DOHH2 (cell line): Measurements from ENCODE around the gene SUFU.

Experiments used
- H3F3A ChIP-seq: fragments of 200-600 bp; sonication (generic), shearing (Covaris generic); 2 replicates; pipeline ENCODE4 v1.6.0; 2016; ENCODE audit warnings: antibody characterized with exemption, mild to moderate bottlenecking; ENCODE audit not compliant: control insufficient read depth, insufficient read depth
- H3K27ac ChIP-seq: fragments of 200-600 bp; sonication (generic); 2 replicates; pipeline ENCODE4 v1.5.1; 2014; ENCODE audit warnings: low read depth, mild to moderate bottlenecking, low read length, moderate library complexity
- H3K27me3 ChIP-seq: fragments of 200-600 bp; sonication (generic); 2 replicates; pipeline ENCODE4 v1.6.1; 2014; ENCODE audit warnings: mild to moderate bottlenecking, low read length, mixed read lengths; ENCODE audit not compliant: control insufficient read depth
- H3K36me3 ChIP-seq: fragments of 200-600 bp; sonication (generic); 2 replicates; pipeline ENCODE4 v1.6.1; 2014; ENCODE audit warnings: mild to moderate bottlenecking, low read length, moderate library complexity, mixed read lengths; ENCODE audit not compliant: control insufficient read depth
- H3K4me1 ChIP-seq: fragments of 200-600 bp; sonication (generic); 2 replicates; pipeline ENCODE4 v1.6.1; 2014; ENCODE audit warnings: mild to moderate bottlenecking, low read length, mixed read lengths; ENCODE audit not compliant: control insufficient read depth
- H3K4me2 ChIP-seq: fragments of 200-600 bp; sonication (generic); 2 replicates; pipeline ENCODE4 v1.6.0; 2014; ENCODE audit warnings: mild to moderate bottlenecking, low read length, moderate library complexity
- H3K4me3 ChIP-seq: fragments of 200-600 bp; sonication (generic); 2 replicates; pipeline ENCODE4 v1.5.1; 2014; ENCODE audit warnings: mild to moderate bottlenecking, low read length, mixed read lengths
- H3K79me2 ChIP-seq: fragments of 200-600 bp; sonication (generic); 2 replicates; pipeline ENCODE4 v1.6.1; 2014; ENCODE audit warnings: mild to moderate bottlenecking, low read length, mixed read lengths; ENCODE audit not compliant: control insufficient read depth
- H3K9me2 ChIP-seq: fragments of 200-600 bp; sonication (generic); replicated peaks from 2 replicates; pipeline ENCODE4 v1.6.1; 2014; ENCODE audit warnings: mild to moderate bottlenecking, low read length, mixed read lengths; ENCODE audit not compliant: control insufficient read depth
- H3K9me3 ChIP-seq: fragments of 200-600 bp; sonication (generic); 2 replicates; pipeline ENCODE4 v1.6.1; 2014; ENCODE audit warnings: antibody characterized with exemption, low read length, mixed read lengths; ENCODE audit not compliant: control insufficient read depth, insufficient read depth
- H4K20me1 ChIP-seq: fragments of 200-600 bp; sonication (generic); 2 replicates; pipeline ENCODE4 v1.6.0; 2014; ENCODE audit warnings: low read depth, mild to moderate bottlenecking, antibody characterized with exemption, low read length, moderate library complexity; ENCODE audit not compliant: control insufficient read depth, insufficient read depth
- CTCF ChIP-seq: fragments of 200-600 bp; sonication (generic); IDR thresholded peaks from one replicate; pipeline ENCODE4 v1.5.1; 2014; ENCODE audit warnings: antibody characterized with exemption, mild to moderate bottlenecking, low read depth, low read length; ENCODE audit not compliant: poor library complexity, severe bottlenecking
- EZH2phosphoT487 ChIP-seq: fragments of 200-600 bp; sonication (generic); IDR thresholded peaks from 2 replicates; pipeline ENCODE4 v1.6.1; 2017; ENCODE audit warnings: borderline replicate concordance, mild to moderate bottlenecking, antibody characterized with exemption, low read length, moderate library complexity, mixed read lengths

The SUFU gene

GRCh38 chr10:102473445-102474331 lies 30.1 kb upstream of the SUFU start:
- Histone ChIP-seq H4K20me1 (no peaks in the 10 kb centered on the region), H3K79me2 (no peaks in the 10 kb centered on the region), H3K9me3 (no peaks in the 10 kb centered on the region), H3K27me3 (no peaks in the 10 kb centered on the region), H3K4me3 (no peak overlapping the region), H3K36me3 (peaks cover 48% of the 10 kb centered on the region), H3F3A (no peaks in the 10 kb centered on the region), H3K4me1 (no peaks in the 10 kb centered on the region), H3K4me2 (no peak overlapping the region), H3K9me2 (no peaks in the 10 kb centered on the region), H3K27ac (no peak overlapping the region)
- no peak for TF ChIP-seq CTCF
- no peak for TF ChIP-seq EZH2phosphoT487

- TF ChIP-seq CTCF (no peak), EZH2phosphoT487 (no peak)
- H3K27me3 ChIP-seq: no peaks in the 10 kb centered on the region
- H3F3A ChIP-seq: no peaks in the 10 kb centered on the region
- H3K27ac ChIP-seq: no peak overlapping the region
- no peaks in the 10 kb centered on the region for H3K4me1 ChIP-seq
- H3K9me3 ChIP-seq: no peaks in the 10 kb centered on the region
- H3K36me3 ChIP-seq: peaks cover 58% of the 10 kb centered on the region
- no peaks in the 10 kb centered on the region for H3K79me2 ChIP-seq
- H4K20me1 ChIP-seq: no peaks in the 10 kb centered on the region
- no peak overlapping the region for H3K4me2 ChIP-seq
- no peaks in the 10 kb centered on the region for H3K9me2 ChIP-seq
- H3K4me3 ChIP-seq: no peak overlapping the region
These were observed 28.2 kb upstream of the SUFU start for GRCh38 chr10:102475451-102476040.

- Histone ChIP-seq H3K9me3 (no peaks in the 10 kb centered on the region), H3K36me3 (peaks cover 62% of the 10 kb centered on the region), H3F3A (no peaks in the 10 kb centered on the region), H3K9me2 (no peaks in the 10 kb centered on the region), H3K79me2 (no peaks in the 10 kb centered on the region), H3K4me3 (no peak overlapping the region), H3K27me3 (no peaks in the 10 kb centered on the region), H4K20me1 (no peaks in the 10 kb centered on the region), H3K4me2 (no peak overlapping the region), H3K4me1 (no peaks in the 10 kb centered on the region), H3K27ac (no peak overlapping the region)
- no peak for TF ChIP-seq EZH2phosphoT487
- no peak for TF ChIP-seq CTCF
These were observed 27.2 kb upstream of the SUFU start for GRCh38 chr10:102476466-102477141.
